ENCODE data around the gene ZFR. TPM values are rescaled to one million over a fixed set of nuclear protein-coding genes. Genes with fewer than 3 reads are reported as not detected.
A peak's percentile ranks its signal among the peaks of the same experiment; 100 is the strongest.

Gene ZFR
- total and polyA plus RNA-seq, 4 donors = 40.4 to 64.9 (median 59.4) TPM

GRCh38 chr5:32331217-32331934 is 113.2 kb downstream of the ZFR start:
- ATAC-seq (ENCODE audit: low FRiP score) (no peak), DNase-seq (no peak)
- no peaks in the 10 kb centered on the region for H3K36me3 ChIP-seq (ENCODE audit: control insufficient read depth in 1 of 2, insufficient read depth in 2 of 2, low read length in 1 of 2)
- 58 to 61% methylated on average over 11 of the region's 11 CpGs for WGBS, 2 donors
- intact Hi-C loops (cut with DNase I) = loop anchor here in 1 of 2 donors (2.0 kb wide), 1 partner anchor 99 kb away; no protein-coding TSS in a partner anchor
- no peaks in the 10 kb centered on the region for H3K9me3 ChIP-seq (ENCODE audit: control insufficient read depth, low read length)
- no peaks in the 10 kb centered on the region for H3K27me3 ChIP-seq (ENCODE audit: control insufficient read depth in 1 of 2, insufficient read depth in 2 of 2, low read length in 1 of 2)
- no peaks in the 10 kb centered on the region for H3K4me1 ChIP-seq (ENCODE audit: control insufficient read depth in 1 of 2, insufficient read depth in 2 of 2, low read length in 2 of 2)
- H3K27ac ChIP-seq (ENCODE audit: low read depth in 1 of 2, low read length in 2 of 2) = no peak overlapping the region
- no peak overlapping the region for H3K4me3 ChIP-seq (ENCODE audit: low read length in 2 of 2)

- H3K36me3 ChIP-seq (ENCODE audit: control insufficient read depth in 1 of 2, insufficient read depth in 2 of 2, low read length in 1 of 2) = no peaks in the 10 kb centered on the region
- no peaks in the 10 kb centered on the region for H3K4me1 ChIP-seq (ENCODE audit: control insufficient read depth in 1 of 2, insufficient read depth in 2 of 2, low read length in 2 of 2)
- DNase-seq (no peak), ATAC-seq (ENCODE audit: low FRiP score) (peak; percentile 19)
- H3K4me3 ChIP-seq (ENCODE audit: low read length in 2 of 2) = no peak overlapping the region
- WGBS, 2 donors = 76 to 80% methylated on average over 11 of the region's 11 CpGs
- no peak overlapping the region for H3K27ac ChIP-seq (ENCODE audit: low read depth in 1 of 2, low read length in 2 of 2)
- intact Hi-C loops (cut with DNase I) = loop anchor here in 1 of 2 donors (2.0 kb wide), 1 partner anchor 98 kb away; no protein-coding TSS in a partner anchor
- no peaks in the 10 kb centered on the region for H3K27me3 ChIP-seq (ENCODE audit: control insufficient read depth in 1 of 2, insufficient read depth in 2 of 2, low read length in 1 of 2)
- H3K9me3 ChIP-seq (ENCODE audit: control insufficient read depth, low read length) = no peaks in the 10 kb centered on the region
These were observed 114.2 kb downstream of the ZFR start for GRCh38 chr5:32330126-32330971.

- no peaks in the 10 kb centered on the region for H3K27me3 ChIP-seq (ENCODE audit: control insufficient read depth in 1 of 2, insufficient read depth in 2 of 2, low read length in 1 of 2)
- 37 to 39% methylated on average over 10 of the region's 10 CpGs for WGBS, 2 donors
These were observed 115.1 kb downstream of the ZFR start for GRCh38 chr5:32329395-32329834.

GRCh38 chr5:32326216-32326772 is 118.2 kb downstream of the ZFR start:
- Histone ChIP-seq H3K36me3 (ENCODE audit: control insufficient read depth in 1 of 2, insufficient read depth in 2 of 2, low read length in 1 of 2) (no peaks in the 10 kb centered on the region), H3K4me1 (ENCODE audit: control insufficient read depth in 1 of 2, insufficient read depth in 2 of 2, low read length in 2 of 2) (no peaks in the 10 kb centered on the region), H3K9me3 (ENCODE audit: control insufficient read depth, low read length) (no peaks in the 10 kb centered on the region), H3K27me3 (ENCODE audit: control insufficient read depth in 1 of 2, insufficient read depth in 2 of 2, low read length in 1 of 2) (no peaks in the 10 kb centered on the region), H3K4me3 (ENCODE audit: low read length in 2 of 2) (no peak overlapping the region), H3K27ac (ENCODE audit: low read depth in 1 of 2, low read length in 2 of 2) (no peak overlapping the region)
- DNase-seq (no peak), ATAC-seq (ENCODE audit: low FRiP score) (no peak)
- WGBS, 2 donors = 94 to 97% methylated on average over 3 of the region's 3 CpGs
- intact Hi-C loops (cut with DNase I) = loop anchor here in 1 of 2 donors (5.0 kb wide), 1 partner anchor 94 kb away; no protein-coding TSS in a partner anchor

More at GRCh38 chr5:32329395-32329834, 115.1 kb downstream of the ZFR start:
- intact Hi-C loops (cut with DNase I) = loop anchor here in 1 of 2 donors (5.0 kb wide), 1 partner anchor 97 kb away; no protein-coding TSS in a partner anchor
- Histone ChIP-seq H3K4me3 (ENCODE audit: low read length in 2 of 2) (no peak overlapping the region), H3K4me1 (ENCODE audit: control insufficient read depth in 1 of 2, insufficient read depth in 2 of 2, low read length in 2 of 2) (no peaks in the 10 kb centered on the region), H3K36me3 (ENCODE audit: control insufficient read depth in 1 of 2, insufficient read depth in 2 of 2, low read length in 1 of 2) (no peaks in the 10 kb centered on the region), H3K27ac (ENCODE audit: low read depth in 1 of 2, low read length in 2 of 2) (no peak overlapping the region), H3K9me3 (ENCODE audit: control insufficient read depth, low read length) (no peaks in the 10 kb centered on the region)
- peak; percentile 87 for ATAC-seq (ENCODE audit: low FRiP score)
- peak in 1 of 2 donors; percentile 63 for DNase-seq

GRCh38 chr5:32325616-32326015 is 118.9 kb downstream of the ZFR start:
- no peaks in the 10 kb centered on the region for H3K36me3 ChIP-seq (ENCODE audit: control insufficient read depth in 1 of 2, insufficient read depth in 2 of 2, low read length in 1 of 2)
- DNase-seq (no peak), ATAC-seq (ENCODE audit: low FRiP score) (no peak)
- H3K27ac ChIP-seq (ENCODE audit: low read depth in 1 of 2, low read length in 2 of 2) = no peak overlapping the region
- H3K27me3 ChIP-seq (ENCODE audit: control insufficient read depth in 1 of 2, insufficient read depth in 2 of 2, low read length in 1 of 2) = no peaks in the 10 kb centered on the region
- intact Hi-C loops (cut with DNase I) = loop anchor here in 1 of 2 donors (5.0 kb wide), 1 partner anchor 93 kb away; no protein-coding TSS in a partner anchor
- no peaks in the 10 kb centered on the region for H3K9me3 ChIP-seq (ENCODE audit: control insufficient read depth, low read length)
- H3K4me1 ChIP-seq (ENCODE audit: control insufficient read depth in 1 of 2, insufficient read depth in 2 of 2, low read length in 2 of 2) = no peaks in the 10 kb centered on the region
- no peak overlapping the region for H3K4me3 ChIP-seq (ENCODE audit: low read length in 2 of 2)
- WGBS, 2 donors = 77 to 87% methylated on average over 4 of the region's 4 CpGs

- Histone ChIP-seq H3K27me3 (ENCODE audit: control insufficient read depth in 1 of 2, insufficient read depth in 2 of 2, low read length in 1 of 2) (no peaks in the 10 kb centered on the region), H3K36me3 (ENCODE audit: control insufficient read depth in 1 of 2, insufficient read depth in 2 of 2, low read length in 1 of 2) (no peaks in the 10 kb centered on the region), H3K4me1 (ENCODE audit: control insufficient read depth in 1 of 2, insufficient read depth in 2 of 2, low read length in 2 of 2) (no peaks in the 10 kb centered on the region), H3K9me3 (ENCODE audit: control insufficient read depth, low read length) (no peaks in the 10 kb centered on the region), H3K4me3 (ENCODE audit: low read length in 2 of 2) (no peak overlapping the region), H3K27ac (ENCODE audit: low read depth in 1 of 2, low read length in 2 of 2) (no peak overlapping the region)
- intact Hi-C loops (cut with DNase I) = loop anchor here in 1 of 2 donors (5.0 kb wide), 1 partner anchor 93 kb away; no protein-coding TSS in a partner anchor
- 23 to 29% methylated on average over 3 of the region's 3 CpGs for WGBS, 2 donors
- ATAC-seq (ENCODE audit: low FRiP score) (no peak), DNase-seq (no peak)
These were observed 119.5 kb downstream of the ZFR start for GRCh38 chr5:32325062-32325461.

GRCh38 chr5:32323741-32324140 is 120.8 kb downstream of the ZFR start:
- no peak overlapping the region for H3K4me3 ChIP-seq (ENCODE audit: low read length in 2 of 2)
- no peaks in the 10 kb centered on the region for H3K27me3 ChIP-seq (ENCODE audit: control insufficient read depth in 1 of 2, insufficient read depth in 2 of 2, low read length in 1 of 2)
- H3K4me1 ChIP-seq (ENCODE audit: control insufficient read depth in 1 of 2, insufficient read depth in 2 of 2, low read length in 2 of 2) = no peaks in the 10 kb centered on the region
- H3K36me3 ChIP-seq (ENCODE audit: control insufficient read depth in 1 of 2, insufficient read depth in 2 of 2, low read length in 1 of 2) = no peaks in the 10 kb centered on the region
- H3K9me3 ChIP-seq (ENCODE audit: control insufficient read depth, low read length) = no peaks in the 10 kb centered on the region
- 79 to 81% methylated on average over 8 of the region's 8 CpGs for WGBS, 2 donors
- ATAC-seq (ENCODE audit: low FRiP score) = no peak
- no peak for DNase-seq
- H3K27ac ChIP-seq (ENCODE audit: low read depth in 1 of 2, low read length in 2 of 2) = no peak overlapping the region
- intact Hi-C loops (cut with DNase I) = no loop called here

GRCh38 chr5:32322882-32323281 is 121.7 kb downstream of the ZFR start:
- WGBS, 2 donors = 95 to 99% methylated on average over 12 of the region's 12 CpGs
- Histone ChIP-seq H3K4me3 (ENCODE audit: low read length in 2 of 2) (no peak overlapping the region), H3K9me3 (ENCODE audit: control insufficient read depth, low read length) (no peaks in the 10 kb centered on the region), H3K36me3 (ENCODE audit: control insufficient read depth in 1 of 2, insufficient read depth in 2 of 2, low read length in 1 of 2) (no peaks in the 10 kb centered on the region), H3K4me1 (ENCODE audit: control insufficient read depth in 1 of 2, insufficient read depth in 2 of 2, low read length in 2 of 2) (no peaks in the 10 kb centered on the region), H3K27me3 (ENCODE audit: control insufficient read depth in 1 of 2, insufficient read depth in 2 of 2, low read length in 1 of 2) (no peaks in the 10 kb centered on the region), H3K27ac (ENCODE audit: low read depth in 1 of 2, low read length in 2 of 2) (no peak overlapping the region)
- DNase-seq (no peak), ATAC-seq (ENCODE audit: low FRiP score) (no peak)
- intact Hi-C loops (cut with DNase I) = no loop called here
